Inflammatory macrophage (primary cell): ENCODE data around the gene BCAP29.
"Not testable (repeated sequence)": the region's sequence is repeated elsewhere in the genome, so short reads cannot be mapped to it uniquely, and the experiment has no call there.

Source experiments
- DNase-seq, 2 donors: peaks; one replicate each; pipeline ENCODE4 v3.0.0-alpha.2; 2020 to 2022
- total RNA-seq, 18 experiments: gene quantifications; one replicate each; lab custom pipeline; 2026; ENCODE audit warnings: mixed read lengths in 6 of 18, inconsistent platforms in 2 of 18; lab: John Stamatoyannopoulos, UW

The BCAP29 gene
- total RNA-seq, result 0.89 to 2.1 (median 1.3) reads per million in 18 experiments

GRCh38 chr7:107579885-107580715 lies at the start of gene BCAP29:
Gene BCAP29, plus strand, starts transcription at chr7:107580246. Its CDS starts 527 bp downstream, at chr7:107580773.
- DNase-seq, result peak; percentile 75 to 88

- peak in 1 of 2 donors; percentile 18 for DNase-seq
Observed at GRCh38 chr7:107530751-107531150, 49.3 kb upstream of the BCAP29 start.

- DNase-seq, result no peak
Observed at GRCh38 chr7:107534139-107534538, 45.9 kb upstream of the BCAP29 start.

DNA sequence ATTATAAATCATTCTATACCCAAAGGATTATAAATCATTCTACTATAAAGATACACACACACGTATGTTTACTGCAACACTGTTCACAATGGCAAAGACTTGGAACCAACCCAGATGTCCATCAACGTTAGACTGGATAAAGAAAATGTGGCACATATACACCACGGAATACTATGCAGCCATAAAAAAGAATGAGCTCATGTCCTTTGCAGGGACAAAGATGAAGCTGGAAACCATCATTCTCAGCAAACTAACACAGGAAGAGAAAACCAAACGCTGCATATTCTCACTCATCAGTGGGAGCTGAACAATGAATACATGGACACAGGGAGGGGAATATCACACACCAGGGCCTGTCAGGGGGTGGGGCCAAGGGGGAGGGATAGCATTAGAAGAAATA lies 42.8 kb upstream of the BCAP29 start:
- not testable (repeated sequence) for DNase-seq

GRCh38 chr7:107538001-107538400 lies 42.0 kb upstream of the BCAP29 start:
- no peak for DNase-seq

- no peak for DNase-seq
Observed at GRCh38 chr7:107543338-107543993, 36.6 kb upstream of the BCAP29 start.

GRCh38 chr7:107544848-107545591 lies 35.0 kb upstream of the BCAP29 start:
- DNase-seq, result no peak

- no peak for DNase-seq
Observed at GRCh38 chr7:107551936-107552335, 28.1 kb upstream of the BCAP29 start.

DNA sequence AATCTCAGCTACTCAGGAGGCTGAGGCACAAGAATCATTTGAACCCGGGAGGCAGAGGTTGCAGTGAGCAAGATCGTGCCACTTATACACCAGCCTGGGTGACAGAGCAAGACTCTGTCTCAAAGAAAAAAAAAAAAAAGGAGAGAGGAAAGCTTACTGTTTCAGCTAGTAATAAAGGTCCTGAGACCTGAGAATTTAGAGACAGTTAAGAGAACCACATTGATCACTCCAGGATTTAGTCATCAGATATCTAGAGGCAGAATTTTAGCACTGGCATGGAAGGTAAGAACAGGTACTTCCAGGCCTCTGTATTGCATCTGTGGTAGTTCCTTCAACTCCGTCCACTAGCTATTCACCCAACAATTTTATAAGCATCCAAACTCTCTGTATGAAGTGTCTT lies 24.2 kb upstream of the BCAP29 start:
- DNase-seq, result no peak

DNA sequence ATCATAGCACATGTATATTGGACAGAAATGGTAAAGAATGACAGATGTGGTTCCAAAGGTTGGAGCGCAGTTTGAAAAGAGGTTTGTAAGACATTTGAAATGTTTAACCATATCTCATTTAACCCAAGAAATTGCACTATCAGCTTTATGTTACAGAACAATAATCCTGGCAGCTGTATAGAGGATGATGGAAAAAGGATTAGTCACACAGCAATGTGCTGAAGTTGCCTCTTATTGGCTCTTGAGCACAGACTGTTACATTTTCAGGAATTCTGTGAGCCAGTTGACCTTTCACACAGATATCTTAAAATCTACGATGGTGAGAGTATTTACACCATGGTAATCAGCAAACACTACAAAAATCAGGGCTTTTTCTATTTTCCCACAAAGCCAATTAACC lies 20.2 kb upstream of the BCAP29 start:
- no peak for DNase-seq

GRCh38 chr7:107560898-107561516 lies 19.0 kb upstream of the BCAP29 start:
- DNase-seq, result peak; percentile 1 to 22

GRCh38 chr7:107563081-107563774 lies 16.8 kb upstream of the BCAP29 start:
- peak; percentile 19 to 31 for DNase-seq

GRCh38 chr7:107563775-107564552 lies 16.1 kb upstream of the BCAP29 start, which contains the start of the genes COG5 and DUS4L:
Gene COG5, minus strand, starts transcription at chr7:107563920. Its CDS starts 24 bp downstream, at chr7:107563896.
Gene DUS4L, plus strand, starts transcription at chr7:107563971. Its CDS starts 3,100 bp downstream, at chr7:107567071.
- peak; percentile 71 to 85 for DNase-seq

- DNase-seq, result no peak
Observed at GRCh38 chr7:107564553-107565298, 15.3 kb upstream of the BCAP29 start.

DNA sequence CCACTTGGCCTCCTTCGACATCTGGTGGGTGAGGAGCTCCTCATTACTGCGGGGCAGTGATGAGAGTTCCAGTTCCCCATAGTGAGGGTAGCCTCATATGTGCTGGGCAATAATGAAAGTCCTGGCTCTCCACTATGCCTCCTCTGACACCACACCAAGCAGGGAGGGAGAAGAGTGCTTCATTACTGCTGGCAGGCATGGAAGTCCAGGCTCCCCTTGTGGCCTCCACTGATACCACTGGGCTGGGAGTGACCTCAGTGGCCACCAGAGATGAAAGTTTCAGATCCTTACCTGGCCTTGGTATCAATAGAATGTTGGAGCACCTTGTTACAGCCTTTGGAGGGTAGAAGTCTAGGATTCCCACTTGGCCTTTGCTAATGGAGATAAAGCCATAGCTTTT lies 9.7 kb upstream of the BCAP29 start:
- no peak for DNase-seq

GRCh38 chr7:107573537-107573936 lies 6.5 kb upstream of the BCAP29 start:
- DNase-seq, result no peak

DNA sequence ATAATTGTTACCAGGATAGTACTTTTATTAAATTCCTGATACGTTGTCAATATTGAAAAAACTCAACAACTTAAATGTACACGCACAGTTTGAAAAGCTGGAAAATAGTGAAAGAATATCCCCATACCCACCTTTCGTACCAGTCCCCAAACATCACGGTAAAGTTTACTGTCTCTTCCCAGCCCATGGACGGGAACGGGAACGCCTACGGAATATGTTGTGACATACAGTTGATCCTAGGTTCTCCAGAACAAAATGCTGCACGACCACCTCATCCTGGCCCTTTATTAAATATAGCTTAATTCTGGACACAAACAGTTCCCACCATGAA lies 527 bp upstream of the BCAP29 start:
- no peak for DNase-seq

- no peak for DNase-seq
Observed at GRCh38 chr7:107580716-107581383, 804 bp downstream of the BCAP29 start.

- DNase-seq, result no peak
Observed at GRCh38 chr7:107581387-107582013, 1.5 kb downstream of the BCAP29 start.
